A549 treated with ZK216348 at 1 μM for 4 hours (cell line): Measurements from ENCODE around the gene C7orf33. TPM values are rescaled to one million over a fixed set of nuclear protein-coding genes. Genes with fewer than 3 reads are reported as not detected.

Experiments used
- total RNA-seq: library from RNA; stranded (reverse); fragments of 200-300 nt; extraction: Qiagen RNA extraction; gene quantifications from 5 replicates; pipeline ENCODE4 v1.2.3, GENCODE V29; 2022; ENCODE audit warnings: low read depth

Gene C7orf33, protein sequence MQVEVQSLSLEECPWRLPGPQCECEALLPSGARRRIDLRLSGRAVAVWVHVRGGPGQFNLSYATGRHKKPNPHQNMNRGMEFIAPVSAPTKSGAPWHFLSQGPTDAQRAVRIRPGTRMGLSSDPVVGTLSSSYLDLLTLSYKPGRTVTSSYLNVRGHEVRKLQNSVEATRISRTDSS
- not detected in 5 replicates for total RNA-seq

DNA sequence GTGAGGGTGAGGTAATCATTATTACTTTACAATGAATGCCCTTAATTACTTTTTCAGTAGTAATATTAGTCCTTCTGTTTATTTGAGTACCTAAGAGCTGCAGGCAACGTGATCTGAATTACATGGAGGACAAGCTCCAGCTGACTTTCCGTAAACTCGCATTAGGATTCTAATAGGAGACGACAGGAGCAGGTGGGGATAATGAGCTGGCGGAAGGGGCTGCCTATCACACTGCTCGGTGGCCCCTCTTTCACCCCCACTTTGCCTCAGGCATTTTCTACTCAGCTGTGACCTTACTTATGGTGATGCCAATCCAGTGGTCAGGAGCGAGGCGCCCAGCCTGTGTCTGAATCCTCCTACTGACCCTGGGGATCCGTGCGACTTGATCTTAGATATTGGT, at the start of gene C7orf33:
C7orf33 (plus strand) TSS at position 296 of the 400 bp plus-strand sequence. CDS start 160 bp downstream, outside the sequence.

Other genes starting within 250 kb of the C7orf33 start
- gene CUL1, start 108.1 kb downstream of the C7orf33 start, total RNA-seq: 55.7 to 62.7 TPM (median 57.2 TPM) in 5 replicates